GM21786 (cell line): ENCODE measurements around the gene HOXD10.

Experiments used
- ATAC-seq: cut with Tn5 transposase; IDR thresholded peaks from one replicate; pipeline ENCODE4 v1.9.1; 2021; ENCODE audit not compliant: unreplicated experiment

The HOXD10 gene

GRCh38 chr2:176094349-176094748 lies 22.2 kb upstream of the HOXD10 start:
- no peak for ATAC-seq

DNA sequence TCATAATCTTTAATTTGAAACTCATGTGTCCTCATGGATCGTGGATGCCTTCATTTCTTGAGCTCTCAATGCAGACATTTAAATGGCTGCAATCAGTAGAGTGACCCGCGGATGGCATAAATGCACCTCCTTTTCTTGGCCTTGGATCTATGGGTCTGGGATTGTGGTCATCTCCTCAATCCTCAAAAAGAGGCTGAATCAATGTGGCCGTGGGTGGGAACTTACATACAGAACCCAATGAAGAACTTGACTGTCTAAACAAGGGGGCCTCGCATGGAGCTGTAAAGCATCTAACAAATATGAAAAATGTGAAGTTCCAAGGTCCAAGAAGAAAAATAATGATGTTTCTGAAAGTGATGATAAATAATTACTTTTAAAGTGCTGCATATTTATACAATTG lies 21.2 kb upstream of the HOXD10 start:
- no peak for ATAC-seq

DNA sequence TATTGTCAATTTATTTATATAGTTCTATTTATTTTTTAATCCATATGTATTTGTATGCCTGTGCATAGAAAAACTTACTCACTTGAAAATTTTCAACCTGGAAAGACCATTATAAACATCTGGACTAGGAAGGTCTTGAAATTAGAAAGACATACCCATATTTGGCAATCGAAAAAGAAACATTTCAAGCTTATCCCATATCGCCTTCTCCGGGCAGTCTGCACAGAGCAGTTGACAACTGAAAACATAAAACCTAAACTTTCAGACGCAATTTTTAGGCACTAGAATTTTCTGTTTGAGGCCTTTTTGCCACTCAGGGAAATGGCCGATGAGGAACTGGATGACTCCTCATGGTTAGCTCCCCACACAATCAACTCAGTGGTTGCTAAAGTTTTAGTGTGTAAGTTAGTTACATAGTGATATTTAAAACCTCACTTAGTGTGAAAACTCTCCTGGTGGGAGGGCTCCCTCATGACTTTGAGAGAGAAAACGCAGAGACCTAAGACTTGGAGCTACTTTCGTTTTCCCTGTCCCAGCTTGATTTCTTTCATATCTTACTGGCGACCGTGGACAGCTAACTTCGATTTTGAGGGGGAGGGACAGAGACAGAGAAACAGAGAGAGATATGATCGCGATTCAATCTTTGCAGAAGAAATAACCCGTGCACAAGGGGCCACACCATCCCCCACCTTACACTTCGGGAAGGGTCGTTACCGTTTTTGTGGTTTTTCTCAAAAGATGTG lies 20.2 kb upstream of the HOXD10 start:
- no peak for ATAC-seq

DNA sequence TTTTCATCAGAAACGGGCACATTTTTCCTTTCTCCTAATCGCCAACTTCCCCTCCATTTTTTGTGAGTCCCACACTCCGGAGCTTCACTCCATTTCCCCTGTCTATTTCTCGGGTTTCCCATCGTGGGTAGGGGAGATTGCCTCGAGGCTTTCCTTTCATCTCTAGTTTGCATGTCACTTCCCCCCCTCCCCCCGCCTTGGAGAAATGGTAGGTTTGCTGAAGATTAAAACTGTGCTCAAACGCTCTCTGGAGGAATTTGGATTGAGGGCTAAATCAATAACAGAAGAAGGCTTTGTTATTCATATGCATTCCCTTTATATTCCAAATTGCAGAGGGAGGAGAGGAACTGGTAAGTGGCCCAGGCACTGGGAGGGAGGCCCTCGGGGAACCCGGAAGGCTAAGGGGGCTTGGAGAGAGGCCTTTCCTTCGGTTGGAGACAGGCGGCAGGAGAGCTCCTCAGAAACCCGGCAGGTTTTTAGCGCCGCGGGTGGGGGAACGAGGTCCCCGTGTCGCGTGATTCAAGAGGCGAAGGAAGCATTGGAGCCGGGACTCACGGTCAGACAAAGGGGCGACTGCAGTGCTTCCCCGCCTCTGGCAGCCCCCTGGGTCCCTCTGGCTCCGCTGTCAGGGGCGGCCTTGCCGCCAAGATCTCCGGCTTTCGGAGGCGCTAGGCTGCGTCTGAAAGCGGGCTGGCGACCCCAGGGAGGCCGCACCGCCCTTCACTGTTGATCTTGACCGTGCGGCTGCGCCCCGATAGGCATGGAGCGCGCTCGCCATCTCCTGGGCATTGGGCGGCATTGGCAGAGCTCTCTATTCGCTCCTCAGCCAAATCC lies 19.4 kb upstream of the HOXD10 start:
- ATAC-seq = peak; percentile 92

- ATAC-seq = no peak
Observed at GRCh38 chr2:176097820-176098365, 18.7 kb upstream of the HOXD10 start.

GRCh38 chr2:176098366-176099158 lies 18.0 kb upstream of the HOXD10 start:
- ATAC-seq = no peak

DNA sequence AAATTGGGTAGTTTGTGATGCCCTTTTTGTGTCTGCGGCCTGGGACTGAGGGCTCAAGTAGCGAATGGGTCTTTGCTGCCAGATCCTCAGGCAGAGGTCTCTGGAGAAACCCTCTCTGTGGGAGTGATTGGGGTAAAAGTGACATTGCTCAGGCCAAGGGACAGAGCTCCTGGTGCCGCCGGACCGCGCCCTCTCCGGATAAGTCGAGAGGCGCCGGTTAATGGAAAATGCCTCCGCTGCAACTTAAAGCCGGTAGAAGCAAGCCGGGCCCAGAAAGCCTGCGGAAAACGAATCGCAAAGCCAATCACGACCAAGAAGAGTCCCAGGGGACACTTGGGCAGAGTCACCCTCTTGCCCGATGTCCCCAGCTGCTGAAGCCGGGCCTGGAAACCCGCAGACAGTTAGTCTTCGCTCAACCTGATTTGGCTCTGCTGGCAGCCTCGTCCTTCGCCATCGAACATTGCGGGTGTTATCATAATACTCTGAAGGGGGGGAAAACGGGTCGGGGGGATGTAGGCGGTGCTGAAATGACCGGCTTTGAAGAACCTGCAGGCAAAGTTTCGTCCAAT lies 17.3 kb upstream of the HOXD10 start:
- no peak for ATAC-seq

DNA sequence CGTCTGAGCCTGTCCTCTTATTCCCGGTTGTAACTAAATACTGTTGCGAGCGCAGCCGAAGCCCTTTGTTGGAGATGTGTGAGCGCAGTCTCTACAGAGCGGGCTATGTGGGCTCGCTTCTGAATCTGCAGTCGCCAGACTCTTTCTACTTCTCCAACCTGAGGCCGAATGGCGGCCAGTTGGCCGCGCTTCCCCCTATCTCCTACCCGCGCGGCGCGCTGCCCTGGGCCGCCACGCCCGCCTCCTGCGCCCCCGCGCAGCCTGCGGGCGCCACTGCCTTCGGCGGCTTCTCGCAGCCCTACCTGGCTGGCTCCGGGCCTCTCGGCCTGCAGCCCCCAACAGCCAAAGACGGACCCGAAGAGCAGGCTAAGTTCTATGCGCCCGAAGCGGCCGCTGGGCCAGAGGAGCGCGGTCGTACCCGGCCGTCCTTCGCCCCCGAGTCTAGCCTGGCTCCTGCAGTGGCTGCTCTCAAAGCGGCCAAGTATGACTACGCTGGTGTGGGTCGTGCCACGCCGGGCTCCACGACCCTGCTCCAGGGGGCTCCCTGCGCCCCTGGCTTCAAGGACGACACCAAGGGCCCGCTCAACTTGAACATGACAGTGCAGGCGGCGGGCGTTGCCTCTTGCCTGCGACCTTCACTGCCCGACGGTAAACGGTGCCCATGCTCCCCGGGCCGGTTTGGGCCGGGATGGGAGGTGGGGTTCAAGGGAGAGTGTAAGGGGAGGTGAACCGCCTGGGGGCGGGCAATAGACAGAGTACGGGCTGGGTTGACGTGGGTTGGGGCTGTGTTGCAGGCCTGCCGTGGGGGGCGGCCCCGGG lies 16.6 kb upstream of the HOXD10 start, which contains the start of gene HOXD12:
Gene HOXD12, plus strand, starts transcription at position 68 of the 819 bp plus-strand sequence. Its CDS starts 7 bp downstream, at position 75.
- ATAC-seq = no peak

- ATAC-seq = no peak
Observed at GRCh38 chr2:176100547-176101140, 15.9 kb upstream of the HOXD10 start.

- no peak for ATAC-seq
Observed at GRCh38 chr2:176101216-176101830, 15.3 kb upstream of the HOXD10 start.

DNA sequence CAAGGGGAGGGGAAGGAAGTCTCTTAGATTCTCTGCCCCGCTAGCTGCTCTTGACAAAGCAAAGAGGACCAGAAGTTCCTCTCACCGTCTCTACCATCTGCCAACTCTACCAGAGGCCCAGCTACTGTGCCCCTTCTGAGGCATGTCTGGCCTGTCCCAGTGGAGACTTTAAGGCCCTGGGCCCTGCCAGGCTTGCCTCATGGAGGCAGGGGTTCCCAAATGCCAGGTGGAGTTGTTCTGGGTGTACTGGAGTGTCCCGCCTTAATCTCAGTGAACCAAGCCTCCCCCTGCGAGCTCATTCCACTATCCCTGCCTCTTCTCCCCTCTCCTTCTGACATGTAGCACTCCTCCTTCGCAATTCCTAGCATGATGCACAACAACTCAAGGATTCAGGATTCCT lies 14.7 kb upstream of the HOXD10 start:
- no peak for ATAC-seq

GRCh38 chr2:176102309-176102866 lies 14.2 kb upstream of the HOXD10 start:
- ATAC-seq = no peak

GRCh38 chr2:176103194-176103593 lies 13.4 kb upstream of the HOXD10 start:
- no peak for ATAC-seq

DNA sequence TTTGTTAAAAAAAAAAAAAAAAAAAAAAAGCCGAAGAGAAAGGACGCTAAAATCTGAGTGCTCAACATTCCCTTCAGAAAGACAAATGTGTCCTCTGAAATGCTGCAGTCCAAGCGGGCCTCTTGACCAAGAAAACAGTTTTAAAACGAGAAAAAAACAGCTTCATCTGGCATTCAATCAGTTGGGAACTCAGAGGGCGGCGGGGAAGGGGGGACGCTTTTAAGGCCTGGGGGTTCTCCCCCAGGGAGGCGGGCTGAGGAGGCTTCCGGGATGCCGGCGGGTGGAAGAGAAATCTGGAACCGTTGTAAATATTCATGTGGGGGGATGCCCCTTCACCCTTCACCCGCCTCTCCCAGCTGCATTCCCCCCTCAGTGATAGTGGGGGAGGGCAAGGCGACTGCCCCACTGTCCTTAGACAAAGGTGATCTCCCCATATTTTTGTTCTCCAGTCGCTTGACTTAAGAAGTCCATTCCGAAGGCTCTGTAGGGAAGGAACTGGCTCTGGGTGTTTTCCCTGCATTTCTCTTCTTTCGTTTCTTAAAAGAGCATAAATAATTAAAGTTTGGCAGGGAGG lies 12.7 kb upstream of the HOXD10 start:
- no peak for ATAC-seq

- ATAC-seq = no peak
Observed at GRCh38 chr2:176104316-176105077, 12.1 kb upstream of the HOXD10 start.

DNA sequence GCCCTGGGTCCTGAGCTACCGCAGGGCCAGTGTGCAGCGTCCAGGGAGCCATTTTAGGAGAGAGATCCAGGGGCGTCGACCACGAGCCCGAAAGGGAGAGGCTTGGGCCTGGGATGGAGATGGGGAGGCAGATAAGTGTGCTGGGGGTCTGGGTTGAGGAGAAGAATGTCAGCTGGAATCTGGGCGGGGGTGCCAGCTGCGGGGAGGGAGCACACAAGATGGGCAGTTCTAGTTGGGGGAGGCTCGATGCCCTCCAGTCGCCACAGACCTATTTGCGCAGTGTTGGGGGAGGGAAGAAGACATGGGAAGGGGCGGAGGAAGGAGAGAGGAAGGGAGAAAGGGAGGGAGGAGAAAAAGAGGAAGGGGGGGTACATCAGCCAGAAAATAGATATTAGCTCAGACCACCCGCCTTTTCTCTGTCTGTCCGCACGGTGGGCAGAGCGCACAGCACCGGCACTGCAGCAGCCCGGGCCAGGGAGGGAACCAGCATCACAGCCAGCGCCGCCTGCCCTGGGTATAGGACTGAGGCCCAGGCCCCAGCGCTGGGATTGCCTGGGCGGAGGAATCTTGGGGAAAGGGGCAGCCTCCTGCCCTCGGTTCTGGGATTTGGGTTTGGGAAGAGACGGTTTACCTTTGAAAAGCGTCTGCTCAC lies 11.4 kb upstream of the HOXD10 start:
- no peak for ATAC-seq
